ENCODE results near the gene TERB2. TPM values are rescaled to one million over a fixed set of nuclear protein-coding genes. Genes with fewer than 3 reads are reported as not detected.

TERB2 gene
- total RNA-seq = not detected

GRCh38 chr15:44956388-44956787 is at the start of gene TERB2:
Gene TERB2, plus strand, starts transcription at chr15:44956687. Its CDS starts 32 bp downstream, at chr15:44956719.

GRCh38 chr15:45022871-45023658 is 66.6 kb downstream of the TERB2 start, which contains the start of gene SORD:
Gene SORD, plus strand, starts transcription at chr15:45023195. Its CDS starts 89 bp downstream, at chr15:45023284.

Small RNAs within 50 kb of the gene (small RNA-seq; reads per million reads assigned to genes)
- not detected for gene RNU1-78P (ENCODE audit: low replicate concordance)
- not detected for gene RNU6-1108P (ENCODE audit: low replicate concordance)
- not detected for gene RNU6-1332P (ENCODE audit: low replicate concordance)
- not detected for gene RNU6-966P (ENCODE audit: low replicate concordance)

Other genes starting within 250 kb of the TERB2 start
- gene PATL2, start 245.4 kb upstream of the TERB2 start, total RNA-seq = 3.4 TPM
- gene B2M, start 245.2 kb upstream of the TERB2 start, total RNA-seq = 175 TPM
- gene TRIM69, start 220.2 kb upstream of the TERB2 start, total RNA-seq = 32.6 TPM
- gene SORD, start 66.5 kb downstream of the TERB2 start, total RNA-seq = 7.8 TPM
- gene DUOX2, start 157.5 kb downstream of the TERB2 start, total RNA-seq = not detected
- gene DUOXA2, start 157.6 kb downstream of the TERB2 start, total RNA-seq = not detected
- not detected for gene DUOXA1, start 173.2 kb downstream of the TERB2 start, total RNA-seq
- gene DUOX1, start 173.3 kb downstream of the TERB2 start, total RNA-seq = not detected
- gene SHF, start 231.3 kb downstream of the TERB2 start, total RNA-seq = 72.0 TPM